ENCODE results near the gene ASPM.

Gene ASPM

GRCh38 chr1:197171531-197171930, 25.1 kb upstream of the ASPM start:
- TF ChIP-seq JUND (IDR thresholded peaks at IDR 0.05; ENCODE audit: low read depth), result no peak
- in situ Hi-C loops (cut with HindIII; ENCODE audit: low pct_unique_long_range_greater_than_20kb, low sequenced_read_pairs), result no loop called here
- DNase-seq (ENCODE audit: low read depth in 1 of 2, low spot score in 1 of 2), result no peak

GRCh38 chr1:197170538-197170937, 24.1 kb upstream of the ASPM start:
- DNase-seq (ENCODE audit: low read depth in 1 of 2, low spot score in 1 of 2), result peak in 1 of 2 experiments; percentile 8
- in situ Hi-C loops (cut with HindIII; ENCODE audit: low pct_unique_long_range_greater_than_20kb, low sequenced_read_pairs), result no loop called here
- no peak for TF ChIP-seq JUND (IDR thresholded peaks at IDR 0.05; ENCODE audit: low read depth)

GRCh38 chr1:197159461-197159860, 13.0 kb upstream of the ASPM start:
- no peak for DNase-seq (ENCODE audit: low read depth in 1 of 2, low spot score in 1 of 2)
- in situ Hi-C loops (cut with HindIII; ENCODE audit: low pct_unique_long_range_greater_than_20kb, low sequenced_read_pairs), result no loop called here
- TF ChIP-seq JUND (IDR thresholded peaks at IDR 0.05; ENCODE audit: low read depth), result no peak

DNA sequence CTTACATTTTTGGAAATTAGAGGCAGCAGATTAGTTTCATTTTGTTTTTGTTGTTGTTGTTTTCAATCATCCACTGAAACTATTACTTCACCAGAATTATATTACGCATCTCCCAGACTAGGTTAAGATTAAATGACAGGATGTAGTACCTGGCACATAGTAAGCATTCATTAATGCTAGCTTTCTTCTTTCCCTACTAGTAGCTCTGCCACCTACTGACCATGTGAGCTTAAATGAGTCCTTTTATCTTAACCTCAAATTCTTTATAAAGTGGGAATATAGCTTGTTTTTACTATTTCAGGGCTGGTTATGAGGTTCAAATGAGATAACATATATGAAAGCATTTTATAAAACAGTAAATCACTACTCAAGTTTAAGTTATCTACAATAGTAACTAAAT, 10.2 kb upstream of the ASPM start:
- in situ Hi-C loops (cut with HindIII; ENCODE audit: low pct_unique_long_range_greater_than_20kb, low sequenced_read_pairs), result no loop called here
- TF ChIP-seq JUND (IDR thresholded peaks at IDR 0.05; ENCODE audit: low read depth), result no peak
- peak in 1 of 2 experiments; percentile 41 for DNase-seq (ENCODE audit: low read depth in 1 of 2, low spot score in 1 of 2)

DNA sequence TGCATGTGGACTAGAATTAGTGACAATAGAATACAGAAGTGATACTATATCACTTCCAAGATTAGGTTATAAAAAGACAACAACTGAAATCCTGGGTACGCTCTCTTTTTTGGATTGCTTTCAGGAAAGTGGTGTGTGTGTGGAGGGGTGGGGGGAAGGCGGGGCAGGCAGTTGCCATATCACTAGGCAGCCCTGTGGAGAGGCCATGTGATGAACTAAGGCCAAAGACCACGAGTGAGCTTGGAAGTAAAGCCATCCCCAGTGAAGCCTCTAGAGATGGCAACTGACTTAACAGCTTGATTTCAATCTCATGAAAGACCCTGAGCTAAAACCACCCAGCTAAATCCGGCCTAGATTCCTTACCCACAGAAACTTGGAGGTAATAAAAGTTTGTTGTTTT, 6.2 kb upstream of the ASPM start:
- DNase-seq (ENCODE audit: low read depth in 1 of 2, low spot score in 1 of 2), result no peak
- no peak for TF ChIP-seq JUND (IDR thresholded peaks at IDR 0.05; ENCODE audit: low read depth)
- in situ Hi-C loops (cut with HindIII; ENCODE audit: low pct_unique_long_range_greater_than_20kb, low sequenced_read_pairs), result no loop called here

GRCh38 chr1:197151185-197151584, 4.7 kb upstream of the ASPM start:
- DNase-seq (ENCODE audit: low read depth in 1 of 2, low spot score in 1 of 2), result no peak
- in situ Hi-C loops (cut with HindIII; ENCODE audit: low pct_unique_long_range_greater_than_20kb, low sequenced_read_pairs), result no loop called here
- no peak for TF ChIP-seq JUND (IDR thresholded peaks at IDR 0.05; ENCODE audit: low read depth)

GRCh38 chr1:197150336-197151005, 4.0 kb upstream of the ASPM start:
- in situ Hi-C loops (cut with HindIII; ENCODE audit: low pct_unique_long_range_greater_than_20kb, low sequenced_read_pairs), result no loop called here
- no peak for TF ChIP-seq JUND (IDR thresholded peaks at IDR 0.05; ENCODE audit: low read depth)
- no peak for DNase-seq (ENCODE audit: low read depth in 1 of 2, low spot score in 1 of 2)

DNA sequence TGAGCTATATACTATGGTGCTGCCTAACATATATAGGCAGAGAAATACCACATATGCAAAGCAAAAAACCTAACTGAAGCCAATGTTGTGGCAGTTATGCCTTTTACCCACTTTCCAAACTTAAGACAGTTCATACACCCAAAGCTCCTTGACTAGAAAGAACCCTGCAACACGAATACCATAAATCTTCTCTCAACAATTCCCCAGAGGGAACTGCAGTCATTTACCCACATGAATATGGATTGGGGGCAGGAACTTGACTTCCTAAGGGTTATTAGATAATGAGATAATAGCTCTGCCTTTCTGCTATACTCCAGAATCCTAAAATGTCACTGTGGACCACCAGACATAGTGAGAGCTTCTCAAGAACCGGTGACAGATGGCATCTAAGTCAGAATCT, 2.9 kb upstream of the ASPM start:
- TF ChIP-seq JUND (IDR thresholded peaks at IDR 0.05; ENCODE audit: low read depth), result no peak
- in situ Hi-C loops (cut with HindIII; ENCODE audit: low pct_unique_long_range_greater_than_20kb, low sequenced_read_pairs), result no loop called here
- DNase-seq (ENCODE audit: low read depth in 1 of 2, low spot score in 1 of 2), result no peak

GRCh38 chr1:197145446-197146024, 934 bp downstream of the ASPM start:
- DNase-seq (ENCODE audit: low read depth in 1 of 2, low spot score in 1 of 2), result no peak
- in situ Hi-C loops (cut with HindIII; ENCODE audit: low pct_unique_long_range_greater_than_20kb, low sequenced_read_pairs), result no loop called here
- TF ChIP-seq JUND (IDR thresholded peaks at IDR 0.05; ENCODE audit: low read depth), result no peak

DNA sequence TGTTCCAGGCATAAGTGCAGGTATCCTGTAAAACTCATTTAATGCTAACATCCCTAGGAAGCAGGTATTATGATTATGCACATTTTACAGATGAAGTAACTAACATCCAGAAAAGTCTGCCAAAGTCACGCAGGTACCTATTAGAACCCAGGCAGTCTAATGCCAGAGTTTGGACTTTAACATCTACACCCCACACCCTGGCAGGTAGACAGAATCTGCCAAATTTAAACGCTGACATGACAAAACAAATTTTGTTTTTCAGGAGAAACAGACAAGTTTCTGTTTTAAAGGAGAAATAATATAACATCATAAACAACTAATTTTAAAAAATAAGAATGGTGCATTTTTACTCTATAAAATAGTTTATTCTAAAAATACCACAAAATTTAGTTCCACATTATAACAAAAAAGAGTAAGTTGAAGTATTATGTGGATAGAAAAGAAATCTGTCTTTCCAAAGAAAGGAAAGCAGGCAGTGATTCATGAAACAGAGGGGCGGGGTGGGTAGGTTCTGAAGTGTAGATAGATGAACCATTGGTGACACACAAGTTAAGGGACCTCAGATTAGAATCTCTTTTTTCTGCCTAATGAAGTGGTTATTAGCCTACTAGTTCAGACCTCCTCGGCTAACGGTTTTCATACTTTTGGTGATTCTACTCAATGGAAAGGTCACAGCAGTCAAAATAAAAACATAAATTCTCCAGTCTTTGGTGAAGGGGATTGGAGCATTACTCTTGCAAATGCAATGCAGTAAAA, 1.7 kb downstream of the ASPM start:
- no peak for DNase-seq (ENCODE audit: low read depth in 1 of 2, low spot score in 1 of 2)
- in situ Hi-C loops (cut with HindIII; ENCODE audit: low pct_unique_long_range_greater_than_20kb, low sequenced_read_pairs), result no loop called here
- TF ChIP-seq JUND (IDR thresholded peaks at IDR 0.05; ENCODE audit: low read depth), result no peak

DNA sequence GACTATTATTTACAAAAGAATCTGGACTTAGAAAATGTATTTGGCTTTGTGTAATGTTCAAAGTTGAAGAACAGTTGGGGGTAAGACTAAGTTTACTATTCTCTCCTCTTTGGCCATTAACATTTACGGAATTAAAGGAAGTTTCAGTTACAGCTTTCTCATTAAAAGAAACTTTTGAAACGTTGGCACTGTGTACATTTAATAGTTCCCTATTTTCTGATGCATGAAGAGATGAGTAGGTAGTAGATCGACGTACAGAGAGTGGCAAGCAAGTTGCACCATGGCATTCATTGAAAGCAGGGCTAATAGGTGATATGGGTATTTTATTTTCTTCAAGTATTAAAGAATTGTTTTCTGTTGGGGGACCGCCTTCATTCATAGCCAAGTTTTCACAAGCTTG, 3.2 kb downstream of the ASPM start:
- TF ChIP-seq JUND (IDR thresholded peaks at IDR 0.05; ENCODE audit: low read depth), result no peak
- no peak for DNase-seq (ENCODE audit: low read depth in 1 of 2, low spot score in 1 of 2)
- in situ Hi-C loops (cut with HindIII; ENCODE audit: low pct_unique_long_range_greater_than_20kb, low sequenced_read_pairs), result no loop called here

- DNase-seq (ENCODE audit: low read depth in 1 of 2, low spot score in 1 of 2), result no peak
- in situ Hi-C loops (cut with HindIII; ENCODE audit: low pct_unique_long_range_greater_than_20kb, low sequenced_read_pairs), result no loop called here
- no peak for TF ChIP-seq JUND (IDR thresholded peaks at IDR 0.05; ENCODE audit: low read depth)
Observed at GRCh38 chr1:197141575-197141974, 4.9 kb downstream of the ASPM start.

GRCh38 chr1:197140121-197140520, 6.3 kb downstream of the ASPM start:
- in situ Hi-C loops (cut with HindIII; ENCODE audit: low pct_unique_long_range_greater_than_20kb, low sequenced_read_pairs), result no loop called here
- TF ChIP-seq JUND (IDR thresholded peaks at IDR 0.05; ENCODE audit: low read depth), result no peak
- DNase-seq (ENCODE audit: low read depth in 1 of 2, low spot score in 1 of 2), result peak in 1 of 2 experiments; percentile 45

Data from T47D (cell line).